Osteoblast (primary cell): ENCODE measurements around the gene PLSCR3. TPM values are rescaled to one million over a fixed set of nuclear protein-coding genes. Genes with fewer than 3 reads are reported as not detected.

ENCODE experiments used
- DNase-seq: peaks from one replicate; pipeline ENCODE4 v3.0.0; 2011; ENCODE audit warnings: low spot score, mixed read lengths; ENCODE audit not compliant: insufficient read length; ENCODE audit errors: missing footprints
- H2AFZ ChIP-seq: 2 replicates; pipeline ENCODE4 v1.6.0; 2011; ENCODE audit warnings: mild to moderate bottlenecking, low read length
- H3K27ac ChIP-seq: 2 replicates; pipeline ENCODE4 v1.5.1; 2011; ENCODE audit warnings: mild to moderate bottlenecking, low read depth, low read length, moderate library complexity
- H3K27me3 ChIP-seq: 2 replicates; pipeline ENCODE4 v1.6.0; 2012; ENCODE audit warnings: mild to moderate bottlenecking, control low read depth, inconsistent platforms, low read length, moderate library complexity; ENCODE audit not compliant: insufficient read depth
- H3K36me3 ChIP-seq: 2 replicates; pipeline ENCODE4 v1.5.1; 2011; ENCODE audit warnings: mild to moderate bottlenecking, low read length, control low read depth, moderate library complexity; ENCODE audit not compliant: insufficient read depth
- H3K4me1 ChIP-seq: 2 replicates; pipeline ENCODE4 v1.5.1; 2011; ENCODE audit warnings: mild to moderate bottlenecking, low read length, control low read depth, moderate library complexity; ENCODE audit not compliant: insufficient read depth
- H3K4me2 ChIP-seq: 2 replicates; pipeline ENCODE4 v1.6.0; 2011; ENCODE audit warnings: mild to moderate bottlenecking, low read length; ENCODE audit not compliant: insufficient read depth
- H3K4me3 ChIP-seq: fragments of 200-600 bp; sonication (generic); 3 replicates; pipeline ENCODE4 v1.5.1; 2012; ENCODE audit warnings: mild to moderate bottlenecking, low read length, inconsistent platforms; ENCODE audit not compliant: insufficient read depth
- H3K79me2 ChIP-seq: 2 replicates; pipeline ENCODE4 v1.6.0; 2012; ENCODE audit warnings: mild to moderate bottlenecking, low read length, control low read depth, inconsistent platforms; ENCODE audit not compliant: insufficient read depth
- H3K9me3 ChIP-seq: 2 replicates; pipeline ENCODE4 v1.5.1; 2011; ENCODE audit warnings: low read depth, low read length, control low read depth
- H4K20me1 ChIP-seq: 2 replicates; pipeline ENCODE4 v1.6.0; 2012; ENCODE audit warnings: mild to moderate bottlenecking, low read length, control low read depth; ENCODE audit not compliant: insufficient read depth
- CTCF ChIP-seq: IDR thresholded peaks from 2 replicates; pipeline ENCODE4 v1.5.1; 2011; ENCODE audit warnings: mild to moderate bottlenecking, low read depth, low read length, moderate library complexity; ENCODE audit errors: extremely low read depth
- total RNA-seq: library from RNA; depleted of rRNA; stranded (reverse); fragments of >200 nt; gene quantifications from 2 replicates; pipeline ENCODE4 v1.2.3, GENCODE V29; 2012

PLSCR3 gene
- total RNA-seq, 1 donor = 27.9 TPM

GRCh38 chr17:7393613-7394451, 493 bp downstream of the PLSCR3 start:
- no peaks in the 10 kb centered on the region for H3K27me3 ChIP-seq
- TF ChIP-seq CTCF = peak; percentile 5
- DNase-seq = peak; percentile 96

GRCh38 chr17:7392696-7393612, 1.4 kb downstream of the PLSCR3 start:
- Histone ChIP-seq H3K27me3 (no peaks in the 10 kb centered on the region), H3K9me3 (no peaks in the 10 kb centered on the region), H3K79me2 (peaks cover 7% of the 10 kb centered on the region), H3K36me3 (peaks cover 37% of the 10 kb centered on the region), H3K27ac (no peak overlapping the region), H3K4me2 (peak overlapping the region; percentile 95), H2AFZ (no peak overlapping the region), H3K4me3 (peak overlapping the region; percentile 85), H3K4me1 (peaks cover 11% of the 10 kb centered on the region), H4K20me1 (peaks cover 2% of the 10 kb centered on the region)
- DNase-seq = peak; percentile 80
- TF ChIP-seq CTCF = no peak

More at GRCh38 chr17:7393613-7394451, 493 bp downstream of the PLSCR3 start:
- peaks cover 11% of the 10 kb centered on the region for H3K4me1 ChIP-seq
- peaks cover 36% of the 10 kb centered on the region for H3K36me3 ChIP-seq
- H3K79me2 ChIP-seq = peaks cover 7% of the 10 kb centered on the region
- H3K4me2 ChIP-seq = peak overlapping the region; percentile 95
- peaks cover under 1% of the 10 kb centered on the region for H4K20me1 ChIP-seq
- no peaks in the 10 kb centered on the region for H3K9me3 ChIP-seq
- peak overlapping the region; percentile 89 for H2AFZ ChIP-seq
- H3K27ac ChIP-seq = peak overlapping the region; percentile 41
- H3K4me3 ChIP-seq = peak overlapping the region; percentile 85

- Histone ChIP-seq H3K4me1 (peaks cover 11% of the 10 kb centered on the region), H3K79me2 (peaks cover 7% of the 10 kb centered on the region), H4K20me1 (peaks cover 2% of the 10 kb centered on the region), H3K4me2 (no peak overlapping the region), H3K9me3 (no peaks in the 10 kb centered on the region), H2AFZ (no peak overlapping the region), H3K4me3 (no peak overlapping the region), H3K27ac (no peak overlapping the region), H3K27me3 (no peaks in the 10 kb centered on the region), H3K36me3 (peaks cover 37% of the 10 kb centered on the region)
- peak; percentile 32 for DNase-seq
- no peak for TF ChIP-seq CTCF
Observed at GRCh38 chr17:7391307-7391706, 3.0 kb downstream of the PLSCR3 start.
